Heart left ventricle (tissue), 16 donors: ENCODE measurements around the gene INSYN1. TPM values are rescaled to one million over a fixed set of nuclear protein-coding genes. Genes with fewer than 3 reads are reported as not detected.
"Not testable (repeated sequence)": the region's sequence is repeated elsewhere in the genome, so short reads cannot be mapped to it uniquely, and the experiment has no call there.

Experiments used
- ATAC-seq, 4 donors: fragments of 200-7000 bp; cut with Tn5 transposase; one replicate each; pipeline ENCODE4 v1.9.1; 2020 to 2022; ENCODE audit warnings: moderate library complexity in 4 of 4, mild to moderate bottlenecking in 3 of 4, moderate number of reproducible peaks in 1 of 4
- DNase-seq, 5 donors: peaks; one replicate each; pipeline ENCODE4 v3.0.0-alpha.2; 2020
- H3K27ac ChIP-seq, 12 donors: fragments of 200-600 bp; sonication (generic) in 4 of 12; one replicate each; pipeline versions ENCODE4 v1.5.0 to v1.8.0; 2016 to 2022; ENCODE audit warnings: mild to moderate bottlenecking in 2 of 12
- H3K27me3 ChIP-seq, 9 donors: fragments of 200-600 bp; sonication (generic) in 2 of 9; one replicate each; pipeline versions ENCODE4 v1.5.1 to v1.8.0; 2016 to 2022; ENCODE audit warnings: mild to moderate bottlenecking in 3 of 9
- H3K36me3 ChIP-seq, 9 donors: fragments of 200-600 bp; sonication (generic) in 2 of 9; one replicate each; pipeline versions ENCODE4 v1.5.0 to v1.8.0; 2018 to 2022; ENCODE audit warnings: mild to moderate bottlenecking in 2 of 9
- H3K4me1 ChIP-seq, 12 donors: fragments of 200-600 bp; sonication (generic) in 4 of 12; one replicate each; pipeline versions ENCODE4 v1.5.0 to v1.8.0; 2016 to 2022; ENCODE audit warnings: mild to moderate bottlenecking in 3 of 12
- H3K4me3 ChIP-seq, 12 donors: fragments of 200-600 bp; sonication (generic) in 4 of 12; one replicate each; pipeline versions ENCODE4 v1.5.0 to v1.8.0; 2017 to 2022; ENCODE audit warnings: mild to moderate bottlenecking in 9 of 12, moderate library complexity in 4 of 12
- H3K9me3 ChIP-seq, 12 donors: fragments of 200-600 bp; sonication (generic) in 4 of 12; one replicate each; pipeline versions ENCODE4 v1.5.0 to v1.8.0; 2016 to 2022; ENCODE audit warnings: mild to moderate bottlenecking in 1 of 12
- CTCF ChIP-seq, 12 donors: fragments of 200-600 bp; sonication (generic) in 4 of 12; IDR thresholded peaks; one replicate each; pipeline versions ENCODE4 v1.5.0 to v1.8.0; 2018 to 2022; ENCODE audit warnings: antibody characterized with exemption in 12 of 12, mild to moderate bottlenecking in 5 of 12
- POLR2A ChIP-seq, 2 donors: fragments of 450-650 bp; IDR thresholded peaks; one replicate each; pipeline ENCODE4 v1.6.1; 2017; ENCODE audit warnings: antibody characterized with exemption in 2 of 2, mild to moderate bottlenecking in 2 of 2, moderate library complexity in 2 of 2
- WGBS, 4 donors: extraction: QIAGEN DNeasy Blood & Tissue Kit in 2 of 4; methylation state at CpG; one replicate each; pipeline versions ENCODE4 v1.1.5 to v1.1.7; 2013 to 2018; 5-methylcytosine and 5-hydroxymethylcytosine counted together
- intact Hi-C, 10 donors: fragments of 100-400 bp; cut with DNase I; formaldehyde crosslinking; loops; one replicate each; pipeline versions ENCODE4 v1.11.1 to v1.14.2; 2022
- polyA plus RNA-seq, 2 donors: library from polyadenylated mRNA; stranded (reverse); fragments of 200-250 nt; gene quantifications; one replicate each; pipeline ENCODE4 v1.2.3, GENCODE V29; 2013
- total RNA-seq, 9 donors: library from RNA; depleted of rRNA in 2 of 9; stranded (reverse); fragments of >200 nt in 2 of 9; fragmentation: NEBNext Ultra II Directional in 3 of 9; extraction: Animal tissue kit (Norgen Biotek cat#: 25700) in 3 of 9; gene quantifications; one replicate each; pipeline versions ENCODE4 v1.1.0 to v1.2.4, GENCODE V29; 2016 to 2023
- donor health status: ischemic (EF 13 %, LVEDD 7.1; RV severe dilation, severe dysfunction).
- donor health status: healthy with polysubstance abuse.
- donor health status: DM: no; HTN: yes; CAD: no.
- donor health status: DM: no; HTN: no; CAD: no.
- donor health status: ischemic (EF 25% LVEDD 6.9; RV normal size, moderate dysfunction).
- donor health status: ischemic (EF 25% LVEDD 5.7; RV mildly dilated, moderate dysfunction).
- donor health status: healthy.
- donor health status: DM: yes; HTN: yes; CAD: no.
- donor health status: ischemic (EF 35%, LVEDD 5.7; RV mildly dilated, moderate dysfunction).
- donor health status: nonischemic (EF 11% LVEDD 7.7; RV severe dilation, severe dysfunction).
- donor health status: DM: yes; HTN: yes; CAD: no.
- donor health status: PGD.
- donor health status: ischemic (EF 29% LVEDD 5.4; RV normal size, mild dysfunction).
- donor health status: nonischemic (EF 23%, LVEDD 6.1; RV moderate dilation, normal function).

Gene INSYN1
- total and polyA plus RNA-seq, 11 donors = 51.5 to 182 (median 107) TPM

- ATAC-seq (no peak), DNase-seq (no peak)
- H3K4me3 ChIP-seq = no peak overlapping the region
- intact Hi-C loops = no loop called here
- H3K27ac ChIP-seq = no peak overlapping the region
- H3K27me3 ChIP-seq = no peaks in the 10 kb centered on the region
- no peaks in the 10 kb centered on the region for H3K36me3 ChIP-seq
- H3K4me1 ChIP-seq = peaks cover 0 to 13% (median 0%) of the 10 kb centered on the region in 12 donors
- WGBS, 4 donors = 56 to 88% (median 67%) methylated on average over 1 to 3 of the region's 3 CpGs
- H3K9me3 ChIP-seq = no peaks in the 10 kb centered on the region
- TF ChIP-seq CTCF (IDR thresholded peaks at IDR 0.05) (no peak), POLR2A (IDR thresholded peaks at IDR 0.05) (no peak)
These were observed 20.2 kb downstream of the INSYN1 start for GRCh38 chr15:73732930-73733329.

- ATAC-seq, H3K9me3 ChIP-seq, DNase-seq, H3K27me3 ChIP-seq, H3K4me3 ChIP-seq, H3K36me3 ChIP-seq, H3K27ac ChIP-seq, intact Hi-C loops: not testable (repeated sequence)
- H3K4me1 ChIP-seq = peaks cover 0 to 22% (median 0%) of the 10 kb centered on the region in 12 donors
- 75 to 98% (median 96%) methylated on average over 10 to 29 of the region's 29 CpGs; no CpG with 5 or more reads in 1 of the 4 donors for WGBS, 4 donors
These were observed 21.1 kb downstream of the INSYN1 start for GRCh38 chr15:73732051-73732450.

- H3K27me3 ChIP-seq = no peaks in the 10 kb centered on the region
- ATAC-seq = peak; percentile 84 to 85 (median 84)
- no peaks in the 10 kb centered on the region for H3K9me3 ChIP-seq
- peak in 3 of 5 donors; percentile 31 to 68 (median 54) for DNase-seq
- peaks cover 0 to 27% (median 0%) of the 10 kb centered on the region in 12 donors for H3K4me1 ChIP-seq
- H3K4me3 ChIP-seq = no peak overlapping the region
- TF ChIP-seq CTCF (IDR thresholded peaks at IDR 0.05) (no peak), POLR2A (IDR thresholded peaks at IDR 0.05) (no peak)
- H3K27ac ChIP-seq = peak overlapping the region in 10 of 12 donors; percentile 41 to 76 (median 60)
- WGBS, 4 donors = 56 to 72% (median 66%) methylated on average over 7 of the region's 7 CpGs
- H3K36me3 ChIP-seq = no peaks in the 10 kb centered on the region
- intact Hi-C loops = loop anchor here in 2 of 10 donors (10.0 kb wide), 2 partner anchors 137 to 177 kb away; no protein-coding TSS in a partner anchor
These were observed 25.7 kb downstream of the INSYN1 start for GRCh38 chr15:73727330-73727976.

GRCh38 chr15:73724212-73724611 is 28.9 kb downstream of the INSYN1 start:
- H3K36me3 ChIP-seq = no peaks in the 10 kb centered on the region
- no peak for TF ChIP-seq CTCF (IDR thresholded peaks at IDR 0.05)
- TF ChIP-seq POLR2A (IDR thresholded peaks at IDR 0.05) = no peak
- ATAC-seq (peak in 3 of 4 donors; percentile 23 to 53 (median 32)), DNase-seq (no peak)
- H3K4me1 ChIP-seq = peaks cover 0 to 31% (median 0%) of the 10 kb centered on the region in 12 donors
- intact Hi-C loops = loop anchor here in 3 of 10 donors (5.0 to 10.0 kb wide), 3 partner anchors 73 to 181 kb away; no protein-coding TSS in a partner anchor
- H3K4me3 ChIP-seq = no peak overlapping the region
- H3K27me3 ChIP-seq = no peaks in the 10 kb centered on the region
- 29 to 45% (median 36%) methylated on average over 3 of the region's 3 CpGs for WGBS, 4 donors
- H3K27ac ChIP-seq = peak overlapping the region in 1 of 12 donors; percentile 9
- no peaks in the 10 kb centered on the region for H3K9me3 ChIP-seq
